Measurements from ENCODE around the gene KIF1A. TPM values are rescaled to one million over a fixed set of nuclear protein-coding genes. Genes with fewer than 3 reads are reported as not detected.

The KIF1A gene
- total and polyA plus RNA-seq, 7 experiments from 2014 or later = 0.24 TPM; not detected in 6

- H3K9me3 Mint-ChIP-seq = peaks cover 0 to 1% (median 0%) of the 10 kb centered on the region in 11 donors
- DNase-seq = peak in 1 of 9 donors; percentile 5
- H3K4me3 Mint-ChIP-seq = no peak overlapping the region
- CTCF ChIA-PET = no interaction called here
- no peaks in the 10 kb centered on the region for H3K36me3 ChIP-seq (ENCODE audit: control insufficient read depth in 2 of 3, insufficient read depth in 3 of 3, low read length in 3 of 3)
- H3K27ac ChIP-seq (ENCODE audit: low read depth, low read length) = no peak overlapping the region
- no peak for ATAC-seq
- H3K27ac Mint-ChIP-seq = no peak overlapping the region
- POLR2A ChIA-PET = no interaction called here
- H3K27me3 Mint-ChIP-seq = peaks cover 0 to 10% (median 0%) of the 10 kb centered on the region in 5 donors
- H3K36me3 Mint-ChIP-seq = no peaks in the 10 kb centered on the region
- H3K4me1 Mint-ChIP-seq = peaks cover 0 to 2% (median 0%) of the 10 kb centered on the region in 7 donors
- H3K4me1 ChIP-seq (ENCODE audit: control insufficient read depth in 2 of 2, insufficient read depth in 2 of 2, low read length in 2 of 2) = no peaks in the 10 kb centered on the region
- H3K9me3 ChIP-seq (ENCODE audit: control insufficient read depth in 2 of 3, low read length in 3 of 3) = no peaks in the 10 kb centered on the region
- intact Hi-C loops (cut with micrococcal nuclease) = no loop called here
- H3K4me3 ChIP-seq (ENCODE audit: low read length) = no peak overlapping the region
- no peaks in the 10 kb centered on the region for H3K27me3 ChIP-seq (ENCODE audit: control insufficient read depth in 2 of 2, insufficient read depth in 2 of 2, low read length in 2 of 2)
Measured at GRCh38 chr2:240787521-240788472, 32.2 kb downstream of the KIF1A start.

GRCh38 chr2:240786871-240787311 is 33.1 kb downstream of the KIF1A start:
- POLR2A ChIA-PET = no interaction called here
- H3K36me3 ChIP-seq (ENCODE audit: control insufficient read depth in 2 of 3, insufficient read depth in 3 of 3, low read length in 3 of 3) = no peaks in the 10 kb centered on the region
- H3K27me3 ChIP-seq (ENCODE audit: control insufficient read depth in 2 of 2, insufficient read depth in 2 of 2, low read length in 2 of 2) = no peaks in the 10 kb centered on the region
- peaks cover 0 to 10% (median 0%) of the 10 kb centered on the region in 5 donors for H3K27me3 Mint-ChIP-seq
- intact Hi-C loops (cut with micrococcal nuclease) = no loop called here
- peak in 1 of 9 donors; percentile 5 for DNase-seq
- CTCF ChIA-PET = interaction anchor here (0.6 kb wide), 1 partner anchor 287 kb away, joined by 3 read pairs; no protein-coding TSS in a partner anchor
- no peaks in the 10 kb centered on the region for H3K9me3 Mint-ChIP-seq
- no peaks in the 10 kb centered on the region for H3K4me1 ChIP-seq (ENCODE audit: control insufficient read depth in 2 of 2, insufficient read depth in 2 of 2, low read length in 2 of 2)
- H3K36me3 Mint-ChIP-seq = no peaks in the 10 kb centered on the region
- no peak for ATAC-seq
- no peak overlapping the region for H3K27ac ChIP-seq (ENCODE audit: low read depth, low read length)
- H3K27ac Mint-ChIP-seq = no peak overlapping the region
- peaks cover 0 to 2% (median 0%) of the 10 kb centered on the region in 7 donors for H3K4me1 Mint-ChIP-seq
- H3K9me3 ChIP-seq (ENCODE audit: control insufficient read depth in 2 of 3, low read length in 3 of 3) = no peaks in the 10 kb centered on the region
- no peak overlapping the region for H3K4me3 Mint-ChIP-seq
- no peak overlapping the region for H3K4me3 ChIP-seq (ENCODE audit: low read length)

GRCh38 chr2:240786355-240786841 is 33.6 kb downstream of the KIF1A start:
- H3K27ac Mint-ChIP-seq = no peak overlapping the region
- POLR2A ChIA-PET = no interaction called here
- H3K27me3 ChIP-seq (ENCODE audit: control insufficient read depth in 2 of 2, insufficient read depth in 2 of 2, low read length in 2 of 2) = no peaks in the 10 kb centered on the region

GRCh38 chr2:240785424-240786335 is 34.3 kb downstream of the KIF1A start:
- no peak overlapping the region for H3K27ac ChIP-seq (ENCODE audit: low read depth, low read length)
- ChIA-PET CTCF (interaction anchor here (0.6 kb wide), 1 partner anchor 286 kb away, joined by 3 read pairs; no protein-coding TSS in a partner anchor), POLR2A (no interaction called here)
- ATAC-seq (no peak), DNase-seq (peak in 1 of 9 donors; percentile 6)
- Mint-ChIP-seq H3K4me1 (peaks cover 0 to 2% (median 0%) of the 10 kb centered on the region in 7 donors), H3K9me3 (no peaks in the 10 kb centered on the region), H3K4me3 (no peak overlapping the region), H3K27ac (no peak overlapping the region), H3K27me3 (peaks cover 0 to 10% (median 0%) of the 10 kb centered on the region in 5 donors), H3K36me3 (no peaks in the 10 kb centered on the region)
- no peaks in the 10 kb centered on the region for H3K4me1 ChIP-seq (ENCODE audit: control insufficient read depth in 2 of 2, insufficient read depth in 2 of 2, low read length in 2 of 2)
- H3K36me3 ChIP-seq (ENCODE audit: control insufficient read depth in 2 of 3, insufficient read depth in 3 of 3, low read length in 3 of 3) = no peaks in the 10 kb centered on the region
- intact Hi-C loops (cut with micrococcal nuclease) = no loop called here
- no peaks in the 10 kb centered on the region for H3K27me3 ChIP-seq (ENCODE audit: control insufficient read depth in 2 of 2, insufficient read depth in 2 of 2, low read length in 2 of 2)
- no peaks in the 10 kb centered on the region for H3K9me3 ChIP-seq (ENCODE audit: control insufficient read depth in 2 of 3, low read length in 3 of 3)
- H3K4me3 ChIP-seq (ENCODE audit: low read length) = no peak overlapping the region

More at GRCh38 chr2:240786355-240786841, 33.6 kb downstream of the KIF1A start:
- peak in 1 of 9 donors; percentile 2 for DNase-seq
- Mint-ChIP-seq H3K36me3 (no peaks in the 10 kb centered on the region), H3K4me1 (peaks cover 0 to 2% (median 0%) of the 10 kb centered on the region in 7 donors), H3K27me3 (peaks cover 0 to 10% (median 0%) of the 10 kb centered on the region in 5 donors), H3K4me3 (no peak overlapping the region), H3K9me3 (no peaks in the 10 kb centered on the region)
- no peak for ATAC-seq
- Histone ChIP-seq H3K9me3 (ENCODE audit: control insufficient read depth in 2 of 3, low read length in 3 of 3) (no peaks in the 10 kb centered on the region), H3K4me3 (ENCODE audit: low read length) (no peak overlapping the region), H3K4me1 (ENCODE audit: control insufficient read depth in 2 of 2, insufficient read depth in 2 of 2, low read length in 2 of 2) (no peaks in the 10 kb centered on the region), H3K27ac (ENCODE audit: low read depth, low read length) (no peak overlapping the region), H3K36me3 (ENCODE audit: control insufficient read depth in 2 of 3, insufficient read depth in 3 of 3, low read length in 3 of 3) (no peaks in the 10 kb centered on the region)
- intact Hi-C loops (cut with micrococcal nuclease) = no loop called here
- CTCF ChIA-PET = interaction anchor here (0.6 kb wide), 1 partner anchor 287 kb away, joined by 3 read pairs; no protein-coding TSS in a partner anchor

GRCh38 chr2:240784629-240785423 is 35.2 kb downstream of the KIF1A start:
- intact Hi-C loops (cut with micrococcal nuclease) = no loop called here
- H3K9me3 ChIP-seq (ENCODE audit: control insufficient read depth in 2 of 3, low read length in 3 of 3) = no peaks in the 10 kb centered on the region
- CTCF ChIA-PET = no interaction called here

More at GRCh38 chr2:240784629-240785423, 35.2 kb downstream of the KIF1A start:
- Mint-ChIP-seq H3K36me3 (no peaks in the 10 kb centered on the region), H3K27ac (no peak overlapping the region), H3K9me3 (no peaks in the 10 kb centered on the region), H3K4me3 (no peak overlapping the region), H3K27me3 (peaks cover 0 to 10% (median 0%) of the 10 kb centered on the region in 5 donors), H3K4me1 (peaks cover 0 to 2% (median 0%) of the 10 kb centered on the region in 7 donors)
- DNase-seq (peak in 1 of 9 donors; percentile 5), ATAC-seq (no peak)
- Histone ChIP-seq H3K36me3 (ENCODE audit: control insufficient read depth in 2 of 3, insufficient read depth in 3 of 3, low read length in 3 of 3) (no peaks in the 10 kb centered on the region), H3K27me3 (ENCODE audit: control insufficient read depth in 2 of 2, insufficient read depth in 2 of 2, low read length in 2 of 2) (no peaks in the 10 kb centered on the region), H3K4me1 (ENCODE audit: control insufficient read depth in 2 of 2, insufficient read depth in 2 of 2, low read length in 2 of 2) (no peaks in the 10 kb centered on the region), H3K27ac (ENCODE audit: low read depth, low read length) (no peak overlapping the region), H3K4me3 (ENCODE audit: low read length) (no peak overlapping the region)
- POLR2A ChIA-PET = no interaction called here
